HEK293 (cell line): Measurements from ENCODE around the gene EEFSEC.

Experiments
- CTCF ChIA-PET: fragments of 350-600 bp; formaldehyde crosslinking; extraction: SDS; loops from one replicate; lab custom pipeline; 2021; ENCODE audit warnings: antibody characterized with exemption; lab: Yijun Ruan, JAX
- POLR2A ChIA-PET: fragments of 300-600 bp; formaldehyde crosslinking; extraction: SDS; loops from one replicate; lab custom pipeline; 2020; ENCODE audit warnings: antibody characterized with exemption, inconsistent platforms; lab: Yijun Ruan, JAX
- H3K27ac ChIP-seq: fragments of 200-500 bp; sonication (Bioruptor generic); 2 replicates; pipeline ENCODE4 v1.5.1; 2014; ENCODE audit warnings: low read depth, low read length, control low read depth, inconsistent platforms; ENCODE audit errors: extremely low read depth
- H3K36me3 ChIP-seq, 2 experiments: fragments of 200-500 bp in 1 of 2; sonication (Bioruptor generic) in 1 of 2; 1 replicate in 1 of 2; 2 replicates in 1 of 2; pipeline ENCODE4 v1.5.1; 2014 to 2017; ENCODE audit warnings: inconsistent platforms in 2 of 2, low read length in 2 of 2; ENCODE audit not compliant: control insufficient read depth in 2 of 2, insufficient read depth in 1 of 2
- H3K4me1 ChIP-seq: fragments of 200-500 bp; sonication (Bioruptor generic); 2 replicates; pipeline ENCODE4 v1.5.1; 2014; ENCODE audit warnings: mild to moderate bottlenecking, low read length, inconsistent platforms; ENCODE audit not compliant: control insufficient read depth, insufficient read depth
- H3K4me3 ChIP-seq: 2 replicates; pipeline ENCODE4 v1.5.1; 2011; ENCODE audit warnings: low read depth, mild to moderate bottlenecking, control low read depth, low read length, moderate library complexity
- H3K9me3 ChIP-seq: fragments of 200-500 bp; sonication (Bioruptor generic); 2 replicates; pipeline ENCODE4 v1.5.1; 2014; ENCODE audit warnings: low read depth, low read length, inconsistent platforms; ENCODE audit not compliant: control insufficient read depth, insufficient read depth
- CTCF ChIP-seq: fragments of 450-650 bp; formaldehyde crosslinking; IDR thresholded peaks from 2 replicates; pipeline ENCODE4 v1.5.1; 2016; ENCODE audit warnings: missing biosample characterization, missing genetic modification characterization
- GLIS1 ChIP-seq: fragments of 450-650 bp; formaldehyde crosslinking; IDR thresholded peaks from 2 replicates; pipeline ENCODE4 v1.5.1; 2016; ENCODE audit warnings: missing biosample characterization, missing genetic modification characterization
- IKZF3 ChIP-seq: fragments of 450-650 bp; IDR thresholded peaks from 2 replicates; pipeline ENCODE4 v1.5.0; 2018; ENCODE audit warnings: missing biosample characterization, mild to moderate bottlenecking, missing genetic modification characterization, moderate library complexity
- OSR2 ChIP-seq: fragments of 450-650 bp; formaldehyde crosslinking; IDR thresholded peaks from 2 replicates; pipeline ENCODE4 v1.5.1; 2016; ENCODE audit warnings: missing biosample characterization, missing genetic modification characterization
- ZBTB20 ChIP-seq: fragments of 450-650 bp; formaldehyde crosslinking; IDR thresholded peaks from 2 replicates; pipeline ENCODE4 v1.5.1; 2016; ENCODE audit warnings: missing biosample characterization, missing genetic modification characterization
- ZBTB8A ChIP-seq: fragments of 450-650 bp; formaldehyde crosslinking; IDR thresholded peaks from 2 replicates; pipeline ENCODE4 v1.5.1; 2016; ENCODE audit warnings: missing biosample characterization, missing genetic modification characterization
- ZFP41 ChIP-seq: fragments of 450-650 bp; formaldehyde crosslinking; IDR thresholded peaks from 2 replicates; pipeline ENCODE4 v1.5.1; 2016; ENCODE audit warnings: missing biosample characterization, missing genetic modification characterization, borderline replicate concordance
- ZNF174 ChIP-seq: fragments of 450-650 bp; formaldehyde crosslinking; IDR thresholded peaks from 2 replicates; pipeline ENCODE4 v1.5.0; 2017; ENCODE audit warnings: missing biosample characterization, mild to moderate bottlenecking, missing genetic modification characterization
- ZNF416 ChIP-seq: fragments of 450-650 bp; formaldehyde crosslinking; IDR thresholded peaks from 2 replicates; pipeline ENCODE4 v1.5.1; 2016; ENCODE audit warnings: missing biosample characterization, missing genetic modification characterization
- ZNF514 ChIP-seq: fragments of 450-650 bp; formaldehyde crosslinking; IDR thresholded peaks from 2 replicates; pipeline ENCODE4 v1.5.1; 2016; ENCODE audit warnings: missing biosample characterization, missing genetic modification characterization
- ZNF518A ChIP-seq: fragments of 450-650 bp; formaldehyde crosslinking; conservative IDR thresholded peaks from 2 replicates; pipeline ENCODE4 v1.5.1; 2016; ENCODE audit warnings: low read depth, missing biosample characterization, missing genetic modification characterization
- ZNF549 ChIP-seq: fragments of 450-650 bp; IDR thresholded peaks from 2 replicates; pipeline ENCODE4 v1.5.1; 2018; ENCODE audit warnings: missing biosample characterization, missing genetic modification characterization, mild to moderate bottlenecking, inconsistent platforms, moderate library complexity
- ZNF585B ChIP-seq: fragments of 450-650 bp; formaldehyde crosslinking; IDR thresholded peaks from 2 replicates; pipeline ENCODE4 v1.5.1; 2016; ENCODE audit warnings: missing biosample characterization, missing genetic modification characterization
- ZNF621 ChIP-seq: fragments of 450-650 bp; formaldehyde crosslinking; IDR thresholded peaks from 2 replicates; pipeline ENCODE4 v1.5.1; 2017; ENCODE audit warnings: missing biosample characterization, missing genetic modification characterization
- ZNF639 ChIP-seq: fragments of 450-650 bp; formaldehyde crosslinking; IDR thresholded peaks from 2 replicates; pipeline ENCODE4 v1.5.1; 2016; ENCODE audit warnings: missing biosample characterization, missing genetic modification characterization
- ZNF677 ChIP-seq: fragments of 450-650 bp; IDR thresholded peaks from 2 replicates; pipeline ENCODE4 v1.5.0; 2018; ENCODE audit warnings: missing biosample characterization, mild to moderate bottlenecking, missing genetic modification characterization, moderate library complexity
- ZNF837 ChIP-seq: fragments of 450-650 bp; formaldehyde crosslinking; IDR thresholded peaks from 2 replicates; pipeline ENCODE4 v1.5.1; 2016; ENCODE audit warnings: missing biosample characterization, missing genetic modification characterization
- ZSCAN30 ChIP-seq: fragments of 450-650 bp; IDR thresholded peaks from 2 replicates; pipeline ENCODE4 v1.5.1; 2018; ENCODE audit warnings: missing biosample characterization, mild to moderate bottlenecking, missing genetic modification characterization, moderate library complexity

EEFSEC gene

GRCh38 chr3:128316481-128316891 lies 163.2 kb downstream of the EEFSEC start (continued):
- no peak for TF ChIP-seq ZNF514

- H3K4me1 ChIP-seq = no peaks in the 10 kb centered on the region
- H3K9me3 ChIP-seq = no peaks in the 10 kb centered on the region
- no peaks in the 10 kb centered on the region for H3K36me3 ChIP-seq
- ChIA-PET CTCF (no interaction called here), POLR2A (no interaction called here)
- no peak overlapping the region for H3K27ac ChIP-seq
- H3K4me3 ChIP-seq = no peak overlapping the region
- TF ChIP-seq ZNF639 (tag by site-specific recombination) (no peak), IKZF3 (no peak), CTCF (no peak), ZFP41 (tag by site-specific recombination) (no peak), ZNF837 (no peak), ZNF621 (tag by site-specific recombination) (no peak), ZSCAN30 (tag by site-specific recombination) (no peak), ZNF174 (tag by site-specific recombination) (no peak), OSR2 (tag by site-specific recombination) (no peak), ZBTB20 (tag by site-specific recombination) (no peak), ZNF518A (tag by site-specific recombination) (no peak), ZNF549 (tag by site-specific recombination) (no peak), ZBTB8A (no peak), GLIS1 (no peak), ZNF677 (no peak), ZNF416 (tag by site-specific recombination) (no peak), ZNF585B (no peak)
- TF ChIP-seq, all 188 proteins: peak for 0
Measured at GRCh38 chr3:128317101-128317697, 163.9 kb downstream of the EEFSEC start.
